HepG2 (cell line): Measurements from ENCODE around the gene FCHO1. TPM values are rescaled to one million over a fixed set of nuclear protein-coding genes. Genes with fewer than 3 reads are reported as not detected.
A peak's percentile ranks its signal among the peaks of the same experiment; 100 is the strongest.

Source experiments
- ATF1 ChIP-seq: IDR thresholded peaks from 2 replicates; pipeline ENCODE4 v1.6.1; 2016; ENCODE audit warnings: mild to moderate bottlenecking, control low read depth
- DRAP1 ChIP-seq: IDR thresholded peaks from 2 replicates; pipeline ENCODE4 v1.6.1; 2016; ENCODE audit warnings: missing genetic modification reagents, missing compliant biosample characterization
- FLYWCH1 ChIP-seq: sonication (generic); formaldehyde crosslinking; IDR thresholded peaks from 2 replicates; pipeline ENCODE4 v1.8.1; 2023; ENCODE audit warnings: mild to moderate bottlenecking, missing genetic modification reagents
- GMEB1 ChIP-seq: sonication (generic); formaldehyde crosslinking; IDR thresholded peaks from 2 replicates; pipeline ENCODE4 v1.5.1; 2020; ENCODE audit warnings: missing genetic modification reagents, mild to moderate bottlenecking, borderline replicate concordance
- HDAC2 ChIP-seq: sonication (generic); formaldehyde crosslinking; IDR thresholded peaks from 2 replicates; pipeline ENCODE4 v1.4.0; 2020; ENCODE audit warnings: missing genetic modification reagents
- KDM1A ChIP-seq: IDR thresholded peaks from 2 replicates; pipeline ENCODE4 v1.6.1; 2016; ENCODE audit warnings: missing compliant biosample characterization
- NFYC ChIP-seq: IDR thresholded peaks from 2 replicates; pipeline ENCODE4 v1.6.1; 2016; ENCODE audit warnings: missing genetic modification reagents, missing compliant biosample characterization
- PAXIP1 ChIP-seq: sonication (generic); formaldehyde crosslinking; conservative IDR thresholded peaks from 2 replicates; pipeline ENCODE4 v1.4.0; 2020; ENCODE audit warnings: mild to moderate bottlenecking, missing genetic modification reagents, moderate library complexity
- TCF7 ChIP-seq: sonication (generic); IDR thresholded peaks from 2 replicates; pipeline ENCODE4 v1.6.1; 2016; ENCODE audit warnings: antibody characterized with exemption, low read depth
- YY1 ChIP-seq: IDR thresholded peaks from 2 replicates; pipeline ENCODE4 v1.6.1; 2011; ENCODE audit warnings: low read length, low read depth, moderate library complexity, mild to moderate bottlenecking; ENCODE audit not compliant: insufficient read depth, insufficient replicate concordance
- ZHX1 ChIP-seq: sonication (generic); formaldehyde crosslinking; IDR thresholded peaks from 2 replicates; pipeline ENCODE4 v1.8.1; 2022; ENCODE audit warnings: low read depth, mild to moderate bottlenecking, missing genetic modification reagents
- ZNF619 ChIP-seq: sonication (generic); formaldehyde crosslinking; IDR thresholded peaks from 2 replicates; pipeline ENCODE4 v1.4.0; 2020; ENCODE audit warnings: mild to moderate bottlenecking, missing genetic modification reagents
- ZNF768 ChIP-seq: sonication (generic); formaldehyde crosslinking; IDR thresholded peaks from 2 replicates; pipeline ENCODE4 v1.4.0; 2020; ENCODE audit warnings: missing genetic modification reagents
- polyA plus RNA-seq, 8 experiments: library from polyadenylated mRNA; depleted of rRNA in 3 of 8; stranded (reverse) in 7 of 8; unstranded in 1 of 8; fragments of >200 nt; fragmentation: Illumina TruSeq in 4 of 8; extraction: Trizol in 4 of 8; gene quantifications; 2 replicates each; pipeline versions ENCODE4 v1.2.1 to v1.2.3, GENCODE V29; 2011 to 2016; ENCODE audit warnings: low read depth in 4 of 8, missing spikeins in 1 of 8, mixed read lengths in 1 of 8; ENCODE audit not compliant: insufficient read depth in 1 of 8
- total RNA-seq, 5 experiments: library from RNA; depleted of rRNA; stranded (reverse); fragments of >200 nt; fragmentation: Illumina TruSeq; extraction: Trizol; gene quantifications; 2 replicates each; pipeline ENCODE4 v1.2.3, GENCODE V29; 2016; ENCODE audit warnings: low read depth in 1 of 5

FCHO1 gene
- total and polyA plus RNA-seq, 2 of the 13 experiments (the other 11 are each of a cell fraction or from before 2014, with no cell fraction given): 1.3 to 3.1 TPM

- TF ChIP-seq PAXIP1 (CRISPR knock-in tag) (no peak), ZNF768 (CRISPR knock-in tag) (peak; percentile 100), GMEB1 (CRISPR knock-in tag) (peak; percentile 68), KDM1A (CRISPR knock-in tag) (peak; percentile 96), ATF1 (CRISPR knock-in tag) (peak; percentile 37; the same call in 1 of the 2 replicates), HDAC2 (CRISPR knock-in tag) (0 out of 2 replicates have a peak, but pooled peaks have one; percentile 15), FLYWCH1 (CRISPR knock-in tag) (no peak), NFYC (CRISPR knock-in tag) (peak; percentile 86), ZHX1 (CRISPR knock-in tag) (no peak), ZNF619 (no peak), DRAP1 (CRISPR knock-in tag) (0 out of 2 replicates have a peak, but pooled peaks have one; percentile 46), TCF7 (no peak), YY1 (no peak)
Measured at GRCh38 chr19:17747205-17748098, 3.8 kb upstream of the FCHO1 start (continued).
